GM19463 (cell line): ENCODE data around the gene CAMK1D.

Experiments used
- ATAC-seq: cut with Tn5 transposase; IDR thresholded peaks from one replicate; pipeline ENCODE4 v1.9.1; 2021; ENCODE audit warnings: mild to moderate bottlenecking, moderate library complexity; ENCODE audit not compliant: unreplicated experiment

CAMK1D gene

DNA sequence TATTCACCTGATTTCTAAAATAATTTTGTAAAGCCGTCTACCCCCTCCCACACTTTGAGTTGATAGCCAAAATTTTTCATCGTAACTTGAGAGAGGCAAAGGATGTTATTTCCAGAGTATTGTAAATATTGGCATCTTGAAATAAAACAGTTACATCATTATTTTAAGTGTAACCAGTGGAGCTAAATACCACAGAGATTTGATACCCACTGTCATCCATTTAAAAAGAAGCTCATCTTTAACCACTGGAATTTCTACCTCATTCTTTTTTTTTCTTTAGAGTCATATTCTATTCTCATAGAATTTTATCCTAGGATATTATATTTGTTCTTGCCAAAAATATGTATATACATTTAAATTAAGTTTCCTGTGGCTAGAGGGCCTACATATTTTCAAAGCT is 48.6 kb downstream of the CAMK1D start:
- ATAC-seq: no peak

- ATAC-seq: no peak
Measured at GRCh38 chr10:12400266-12400931, 51.1 kb downstream of the CAMK1D start.

GRCh38 chr10:12401466-12401865 is 52.1 kb downstream of the CAMK1D start:
- ATAC-seq: no peak

DNA sequence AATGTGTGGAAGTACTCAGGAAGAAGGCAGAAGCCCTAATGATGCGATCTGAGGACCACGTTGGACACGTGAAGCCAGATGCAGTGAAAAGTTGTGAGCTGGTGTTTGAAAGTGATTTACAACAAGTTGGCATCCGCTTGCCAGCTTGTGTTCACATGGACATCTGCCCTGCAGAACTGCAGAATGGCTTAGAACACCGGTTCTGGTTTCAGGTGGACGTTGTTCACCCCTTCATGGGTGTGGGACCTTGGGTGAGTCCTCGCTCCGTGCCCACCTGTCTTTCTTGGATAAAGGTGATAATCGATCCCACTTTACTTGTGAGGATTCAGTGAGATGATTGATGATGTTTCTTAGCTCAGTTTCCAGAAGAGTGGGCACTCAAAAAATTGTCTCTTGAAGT is 53.8 kb downstream of the CAMK1D start:
- ATAC-seq: no peak

GRCh38 chr10:12405342-12406320 is 56.3 kb downstream of the CAMK1D start:
- no peak for ATAC-seq

DNA sequence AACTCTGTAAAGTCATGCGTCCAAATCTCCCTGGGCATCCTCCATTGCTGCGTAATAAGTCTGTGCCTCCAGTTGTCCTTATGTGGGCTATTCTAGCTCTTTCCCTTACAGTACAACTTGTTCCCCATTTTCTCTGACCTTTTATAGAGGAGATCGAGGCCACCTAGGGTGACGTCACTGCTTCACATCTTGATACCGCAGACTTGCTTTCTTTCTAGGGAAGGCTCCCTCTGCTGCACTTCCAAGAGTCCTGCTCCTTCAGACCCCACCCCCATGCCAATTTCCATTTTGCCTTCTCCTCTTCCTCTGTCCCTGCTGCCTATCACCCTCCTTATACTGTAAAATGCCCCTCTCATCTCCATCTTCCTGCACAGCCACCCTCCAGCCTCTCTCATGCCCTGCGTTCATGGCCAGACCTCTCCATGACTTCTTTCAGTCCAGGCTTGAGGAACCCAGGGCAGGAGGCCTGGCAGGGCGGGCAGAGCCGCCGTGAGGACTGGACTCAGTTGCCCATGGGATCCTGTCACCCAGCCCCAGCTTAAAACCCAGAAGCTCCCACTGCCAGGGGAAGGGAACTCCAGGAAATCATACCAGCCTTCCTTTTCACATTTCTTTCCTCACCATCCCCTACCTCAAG is 57.5 kb downstream of the CAMK1D start:
- no peak for ATAC-seq

GRCh38 chr10:12408472-12408871 is 59.1 kb downstream of the CAMK1D start:
- ATAC-seq: no peak

DNA sequence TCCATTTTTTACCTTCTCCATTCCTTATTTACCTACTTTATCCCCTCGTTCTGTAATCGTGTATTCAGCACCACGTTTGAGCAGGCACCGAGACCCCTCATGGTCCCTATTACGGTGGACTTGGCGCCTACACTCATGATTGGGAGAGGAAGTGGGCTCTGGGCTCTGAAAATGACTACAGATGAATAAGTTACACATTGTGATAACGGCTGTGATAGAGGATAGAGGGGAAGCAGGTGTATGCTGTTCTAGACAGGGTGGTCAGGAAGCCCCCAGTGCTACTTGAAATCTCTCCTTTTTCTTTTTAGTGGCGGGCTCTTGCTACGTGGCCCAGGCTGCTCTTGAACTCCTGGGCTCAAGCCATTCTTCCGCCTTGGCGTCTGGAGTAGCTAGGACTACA is 59.8 kb downstream of the CAMK1D start:
- no peak for ATAC-seq

DNA sequence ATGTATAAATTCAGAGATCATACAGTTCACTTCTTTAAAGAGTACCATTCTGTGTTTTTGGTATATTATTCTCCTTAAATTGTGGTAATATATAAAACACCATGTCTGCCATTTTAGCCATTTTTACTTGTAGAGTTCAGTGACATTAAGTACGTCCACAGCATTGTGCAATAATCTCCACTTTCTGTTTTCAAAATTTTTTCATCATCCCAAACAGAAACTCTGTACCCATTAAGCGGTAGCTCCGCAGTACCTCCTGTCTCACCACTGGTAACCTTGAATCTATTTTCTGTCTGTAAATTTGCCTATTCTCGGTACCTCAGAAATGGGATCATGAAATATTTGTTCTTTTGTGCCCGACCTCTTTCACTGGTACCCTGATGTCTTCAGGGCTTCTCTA is 60.3 kb downstream of the CAMK1D start:
- no peak for ATAC-seq

- no peak for ATAC-seq
Measured at GRCh38 chr10:12412666-12413368, 63.5 kb downstream of the CAMK1D start.

GRCh38 chr10:12413369-12413711 is 64.0 kb downstream of the CAMK1D start:
- no peak for ATAC-seq

GRCh38 chr10:12414278-12414989 is 65.1 kb downstream of the CAMK1D start:
- ATAC-seq: no peak

- no peak for ATAC-seq
Measured at GRCh38 chr10:12416344-12417050, 67.2 kb downstream of the CAMK1D start.

GRCh38 chr10:12417331-12417730 is 68.0 kb downstream of the CAMK1D start:
- no peak for ATAC-seq

- ATAC-seq: no peak
Measured at GRCh38 chr10:12418000-12418399, 68.7 kb downstream of the CAMK1D start.

- ATAC-seq: no peak
Measured at GRCh38 chr10:12418725-12419261, 69.4 kb downstream of the CAMK1D start.

GRCh38 chr10:12419262-12419847 is 70.0 kb downstream of the CAMK1D start:
- ATAC-seq: no peak

DNA sequence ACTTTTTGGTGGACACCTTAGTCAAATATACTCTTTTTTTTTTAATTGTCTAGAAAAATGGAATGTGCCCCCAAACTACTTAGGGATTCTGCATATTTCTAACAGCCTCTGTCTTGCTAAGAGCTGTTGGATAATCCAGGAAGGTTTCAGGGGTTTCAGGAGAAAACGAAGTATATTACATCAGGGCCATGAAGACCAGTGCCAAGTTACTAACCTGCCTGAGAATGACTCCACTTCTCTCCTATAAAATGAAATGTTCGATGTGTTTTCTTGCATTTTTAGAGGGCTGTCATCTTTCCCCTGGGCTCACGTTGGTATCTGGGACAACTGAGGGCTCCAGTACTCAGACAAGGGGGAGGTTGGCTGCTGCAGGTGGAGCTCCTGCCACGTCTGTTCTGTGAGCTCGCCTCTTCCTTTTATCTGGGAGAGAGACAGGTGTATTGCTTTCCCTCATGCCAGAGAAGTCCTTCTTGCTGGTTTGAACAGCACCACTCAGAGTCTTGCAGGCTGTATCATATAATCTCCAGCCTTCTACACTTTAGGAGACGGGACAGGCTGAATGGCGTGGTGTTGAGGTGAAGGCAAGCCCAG is 71.3 kb downstream of the CAMK1D start:
- no peak for ATAC-seq

- ATAC-seq: no peak
Measured at GRCh38 chr10:12422189-12422588, 72.8 kb downstream of the CAMK1D start.
